HepG2 (cell line): Measurements from ENCODE around the gene MRPL2. TPM values are rescaled to one million over a fixed set of nuclear protein-coding genes. Genes with fewer than 3 reads are reported as not detected.

Source experiments
- ATAC-seq: fragments of 200-7000 bp; cut with Tn5 transposase; 3 replicates; pipeline ENCODE4 v1.9.1; 2020; ENCODE audit warnings: mild to moderate bottlenecking, moderate library complexity
- BruUV-seq: library from RNA; stranded (reverse); fragments of 400-500 nt; replicated peaks from 2 replicates; lab custom pipeline; 2021; lab: Mats Ljungman, UMichigan
- CTCF ChIA-PET: fragments of 300-600 bp; formaldehyde crosslinking; extraction: SDS; loops from one replicate; lab custom pipeline; 2021; ENCODE audit warnings: low total read pairs, inconsistent platforms, low intra/inter-chr PET ratio; lab: Yijun Ruan, JAX
- POLR2A ChIA-PET: fragments of 350-600 bp; sonication (Branson Sonifier 250); formaldehyde crosslinking; loops from one replicate; lab custom pipeline; 2020; ENCODE audit warnings: antibody characterized with exemption, inconsistent platforms; lab: Yijun Ruan, JAX
- DNase-seq: peaks from one replicate; pipeline ENCODE4 v3.0.0-alpha.2; 2015; ENCODE audit warnings: low spot score
- FAIRE-seq: peaks from 3 replicates; lab custom pipeline; 2011; peaks lifted over from hg19 to GRCh38; lab: Jason Lieb, UNC
- H2AFZ ChIP-seq: one replicate; pipeline ENCODE4 v1.6.1; 2011; ENCODE audit warnings: low read length, inconsistent platforms
- H3K27ac ChIP-seq: fragments of 300-600 bp; 3 replicates; pipeline ENCODE4 v1.8.0; 2011; ENCODE audit warnings: mixed run types, mild to moderate bottlenecking, mixed read lengths, low read length, inconsistent platforms; ENCODE audit not compliant: insufficient read depth; ENCODE audit errors: extremely low read length
- H3K27me3 ChIP-seq, 2 experiments: fragments of 200-600 bp in 1 of 2; 2 replicates in 1 of 2; 3 replicates in 1 of 2; pipeline versions ENCODE4 v1.6.0 to v1.8.0; 2011; ENCODE audit warnings: low read length in 2 of 2, mild to moderate bottlenecking in 2 of 2, moderate library complexity in 2 of 2, inconsistent platforms in 1 of 2; ENCODE audit not compliant: insufficient read depth in 2 of 2, control insufficient read depth in 1 of 2
- H3K36me3 ChIP-seq, 2 experiments: fragments of 200-600 bp in 1 of 2; replicated peaks in 1 of 2; 2 replicates in 1 of 2; 3 replicates in 1 of 2; pipeline versions ENCODE4 v1.5.1 to v1.8.0; 2011; ENCODE audit warnings: low read length in 2 of 2, inconsistent platforms in 1 of 2; ENCODE audit not compliant: insufficient read depth in 2 of 2, control insufficient read depth in 1 of 2
- H3K4me1 ChIP-seq: 2 replicates; pipeline ENCODE4 v1.5.1; 2012; ENCODE audit warnings: low read length, inconsistent platforms; ENCODE audit not compliant: insufficient read depth
- H3K4me2 ChIP-seq: 2 replicates; pipeline ENCODE4 v1.6.0; 2011; ENCODE audit warnings: low read depth, low read length, inconsistent platforms
- H3K4me3 ChIP-seq, 3 experiments: fragments of 200-600 bp in 1 of 3; sonication (generic), shearing (Covaris generic) in 1 of 3; replicated peaks in 1 of 3; 2 replicates each; pipeline ENCODE4 v1.5.1; 2011 to 2016; ENCODE audit warnings: low read length in 3 of 3, inconsistent platforms in 2 of 3, low read depth in 2 of 3, mild to moderate bottlenecking in 2 of 3, control low read depth in 1 of 3, mixed read lengths in 1 of 3; ENCODE audit not compliant: insufficient read depth in 1 of 3
- H3K79me2 ChIP-seq: one replicate; pipeline ENCODE4 v1.6.1; 2011; ENCODE audit warnings: low read length, inconsistent platforms; ENCODE audit not compliant: insufficient read depth
- H3K9ac ChIP-seq: 2 replicates; pipeline ENCODE4 v1.6.0; 2011; ENCODE audit warnings: mild to moderate bottlenecking, low read depth, low read length, inconsistent platforms; ENCODE audit not compliant: insufficient read depth
- H3K9me3 ChIP-seq: 2 replicates; pipeline ENCODE4 v1.5.1; 2012; ENCODE audit warnings: mild to moderate bottlenecking, low read length
- H4K20me1 ChIP-seq: 2 replicates; pipeline ENCODE4 v1.6.0; 2011; ENCODE audit warnings: inconsistent platforms, mild to moderate bottlenecking, low read length, moderate library complexity; ENCODE audit not compliant: insufficient read depth
- ASH2L ChIP-seq: fragments of 300-600, 200-600 bp; sonication (generic); IDR thresholded peaks from 2 replicates; pipeline ENCODE4 v1.7.0; 2017; ENCODE audit warnings: low read depth, mild to moderate bottlenecking, moderate library complexity, mixed read lengths, low read length; ENCODE audit not compliant: insufficient read length
- CREB1 ChIP-seq, 2 experiments: fragments of 450-650 bp in 1 of 2; IDR thresholded peaks; 2 replicates each; pipeline ENCODE4 v1.6.1; 2016 to 2017; ENCODE audit warnings: control low read depth in 1 of 2, mild to moderate bottlenecking in 1 of 2, missing compliant biosample characterization in 1 of 2, missing genetic modification characterization in 1 of 2
- KMT2B ChIP-seq: IDR thresholded peaks from 2 replicates; pipeline ENCODE4 v1.6.1; 2016; ENCODE audit warnings: missing genetic modification reagents, missing compliant biosample characterization
- LCORL ChIP-seq, 2 experiments: fragments of 450-650 bp in 1 of 2; sonication (generic) in 1 of 2; formaldehyde crosslinking in 1 of 2; IDR thresholded peaks; 2 replicates each; pipeline versions ENCODE4 v1.5.0 to v1.6.1; 2017 to 2020; ENCODE audit warnings: antibody characterized with exemption in 1 of 2, missing genetic modification reagents in 1 of 2
- MEIS2 ChIP-seq: sonication (generic); formaldehyde crosslinking; IDR thresholded peaks from 2 replicates; pipeline ENCODE4 v1.9.0; 2021; ENCODE audit warnings: mild to moderate bottlenecking, missing genetic modification reagents
- MIXL1 ChIP-seq: IDR thresholded peaks from 2 replicates; pipeline ENCODE4 v1.6.1; 2016
- PCBP1 ChIP-seq: fragments of 200-400 bp; formaldehyde crosslinking; IDR thresholded peaks from 2 replicates; pipeline ENCODE4 v1.6.1; 2017; ENCODE audit warnings: mild to moderate bottlenecking, low read depth, low read length, borderline replicate concordance
- POLR2AphosphoS5 ChIP-seq: IDR thresholded peaks from 2 replicates; pipeline ENCODE4 v1.6.1; 2012; ENCODE audit warnings: low read depth, low read length
- POLR2G ChIP-seq: fragments of 200-400 bp; formaldehyde crosslinking; IDR thresholded peaks from 2 replicates; pipeline ENCODE4 v1.6.1; 2018; ENCODE audit warnings: mild to moderate bottlenecking, low read depth, low read length, moderate library complexity
- SOX13 ChIP-seq, 3 experiments: fragments of 450-650 bp in 1 of 3; sonication (generic) in 1 of 3; formaldehyde crosslinking in 1 of 3; IDR thresholded peaks in 2 of 3; conservative IDR thresholded peaks in 1 of 3; 2 replicates each; pipeline versions ENCODE4 v1.5.0 to v1.6.1; 2016 to 2020; ENCODE audit warnings: antibody characterized with exemption in 1 of 3, mild to moderate bottlenecking in 1 of 3, missing compliant biosample characterization in 1 of 3, missing genetic modification reagents in 1 of 3, moderate library complexity in 1 of 3
- SP4 ChIP-seq: sonication (generic); formaldehyde crosslinking; IDR thresholded peaks from 2 replicates; pipeline ENCODE4 v1.8.1; 2023; ENCODE audit warnings: mild to moderate bottlenecking, missing genetic modification reagents
- TBX2 ChIP-seq: sonication (generic); formaldehyde crosslinking; IDR thresholded peaks from 2 replicates; pipeline ENCODE4 v1.5.0; 2020; ENCODE audit warnings: missing genetic modification reagents, mild to moderate bottlenecking, borderline replicate concordance
- ZNF496 ChIP-seq: sonication (generic); formaldehyde crosslinking; IDR thresholded peaks from 2 replicates; pipeline ENCODE4 v1.8.1; 2023; ENCODE audit warnings: mild to moderate bottlenecking, moderate library complexity, missing genetic modification reagents; ENCODE audit not compliant: insufficient replicate concordance
- ZNF572 ChIP-seq: sonication (generic); formaldehyde crosslinking; IDR thresholded peaks from 2 replicates; pipeline ENCODE4 v1.5.1; 2020; ENCODE audit warnings: mild to moderate bottlenecking, missing genetic modification reagents
- ZSCAN20 ChIP-seq: sonication (generic); formaldehyde crosslinking; IDR thresholded peaks from 2 replicates; pipeline ENCODE4 v1.4.0; 2020; ENCODE audit warnings: missing genetic modification reagents, mild to moderate bottlenecking, borderline replicate concordance
- ZSCAN31 ChIP-seq: sonication (generic); formaldehyde crosslinking; IDR thresholded peaks from 2 replicates; pipeline ENCODE4 v1.5.0; 2020; ENCODE audit warnings: low read depth, mild to moderate bottlenecking, missing genetic modification reagents
- WGBS: methylation state at CpG from one replicate; pipeline ENCODE4 v1.1.6; 2017; ENCODE audit warnings: low lambda C conversion rate; 5-methylcytosine and 5-hydroxymethylcytosine counted together
- in situ Hi-C: cut with HindIII; loops from 2 replicates; pipeline ENCODE4 v1.10.0; 2017; ENCODE audit warnings: low pct_unique_long_range_greater_than_20kb; ENCODE audit not compliant: extremely low pct_ligation_motif_present
- intact Hi-C: fragments of 100-400 bp; cut with micrococcal nuclease; formaldehyde crosslinking; loops from one replicate; pipeline ENCODE4 v1.10.0; 2022; ENCODE audit not compliant: unreplicated experiment
- polyA plus RNA-seq, 8 experiments: library from polyadenylated mRNA; depleted of rRNA in 3 of 8; stranded (reverse) in 7 of 8; unstranded in 1 of 8; fragments of >200 nt; fragmentation: Illumina TruSeq in 4 of 8; extraction: Trizol in 4 of 8; gene quantifications; 2 replicates each; pipeline versions ENCODE4 v1.2.1 to v1.2.3, GENCODE V29; 2011 to 2016; ENCODE audit warnings: low read depth in 4 of 8, missing spikeins in 1 of 8, mixed read lengths in 1 of 8; ENCODE audit not compliant: insufficient read depth in 1 of 8
- total RNA-seq, 5 experiments: library from RNA; depleted of rRNA; stranded (reverse); fragments of >200 nt; fragmentation: Illumina TruSeq; extraction: Trizol; gene quantifications; 2 replicates each; pipeline ENCODE4 v1.2.3, GENCODE V29; 2016; ENCODE audit warnings: low read depth in 1 of 5
- TF ChIP-seq, protein P1 (sequence below): sonication (generic); formaldehyde crosslinking; conservative IDR thresholded peaks from 2 replicates; pipeline ENCODE4 v1.8.0; 2022; ENCODE audit warnings: mild to moderate bottlenecking, moderate library complexity, missing genetic modification reagents
- TF ChIP-seq, protein P2 (sequence below): sonication (generic); formaldehyde crosslinking; IDR thresholded peaks from 2 replicates; pipeline ENCODE4 v1.4.0; 2020; ENCODE audit warnings: missing genetic modification reagents

Gene MRPL2
- total and polyA plus RNA-seq, 2 of the 13 experiments (the other 11 are each of a cell fraction or from before 2014, with no cell fraction given) = 56.8 to 65.6 TPM

DNA sequence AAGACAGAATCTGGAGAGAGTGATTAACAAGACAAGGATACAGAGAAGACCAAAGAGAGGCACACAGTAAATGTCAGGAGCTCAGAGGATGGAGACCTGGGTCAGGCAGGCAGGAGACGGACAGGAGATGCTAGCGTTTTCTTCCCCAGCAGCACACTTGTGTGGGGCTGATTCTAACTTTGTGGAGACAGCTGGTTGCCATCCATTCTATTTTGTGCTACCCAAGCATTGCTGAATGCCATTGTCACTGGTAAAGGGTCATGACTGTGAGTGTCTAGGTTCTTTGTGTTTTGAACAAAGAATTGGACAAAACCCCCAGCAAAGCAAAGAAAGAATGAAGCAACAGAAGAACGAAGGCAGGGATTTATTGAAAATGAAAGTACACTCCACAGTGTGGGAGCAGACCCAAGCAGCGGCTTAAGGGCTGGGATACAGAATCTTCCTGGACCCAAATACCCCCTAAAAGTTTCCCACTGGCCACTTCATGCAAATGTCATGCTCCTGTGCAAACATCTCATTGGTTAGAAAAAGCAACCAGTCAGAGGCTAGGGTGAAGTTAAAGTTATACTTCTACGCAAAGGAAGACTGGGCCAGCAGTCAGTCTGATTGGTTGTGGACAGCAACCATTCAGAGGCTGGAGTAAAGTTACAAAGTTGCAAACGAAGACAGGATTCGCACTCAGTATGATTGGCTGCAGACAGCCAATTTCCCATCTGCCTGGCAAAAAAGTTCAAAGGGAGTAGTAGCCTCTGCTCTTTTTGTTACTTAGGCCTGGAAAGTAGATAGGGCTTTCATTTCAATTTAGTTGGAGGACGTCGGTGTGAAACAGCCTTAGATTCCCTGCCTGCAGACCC lies 34.4 kb upstream of the MRPL2 start:
- Histone ChIP-seq H3K4me3 (peak overlapping the region; percentile 24 to 57 (median 40)), H2AFZ (no peak overlapping the region), H4K20me1 (no peaks in the 10 kb centered on the region), H3K4me2 (peak overlapping the region; percentile 76), H3K9ac (peak overlapping the region; percentile 50), H3K79me2 (peaks cover 84% of the 10 kb centered on the region), H3K36me3 (no peaks in the 10 kb centered on the region), H3K9me3 (no peaks in the 10 kb centered on the region), H3K27me3 (no peaks in the 10 kb centered on the region), H3K27ac (peak overlapping the region; percentile 65), H3K4me1 (peaks cover 93% of the 10 kb centered on the region)
- POLR2A ChIA-PET = interaction anchor here (0.6 to 2.1 kb wide), 3 partner anchors 17 to 57 kb away, joined by 4 to 10 read pairs (median 7); partner anchors contain the start of genes KLC4, MRPL2 and PTK7
- CTCF ChIA-PET = no interaction called here
- peak; percentile 90 for FAIRE-seq
- DNase-seq = peak; percentile 93
- intact Hi-C loops = no loop called here
- BruUV-seq = no TSS peak
- WGBS = 14% methylated on average over 9 of the region's 9 CpGs
- ATAC-seq = peak; percentile 82
- in situ Hi-C loops = no loop called here
- 0 out of 2 replicates have a peak, but pooled peaks have one; percentile 11 for TF ChIP-seq ZSCAN20
- TF ChIP-seq ZSCAN31 = peak; percentile 69; the same call in 1 of the 2 replicates
- peak; percentile 39 for TF ChIP-seq ASH2L
- TF ChIP-seq SP4 (CRISPR knock-in tag) = peak; percentile 64; the same call in 1 of the 2 replicates
- TF ChIP-seq POLR2AphosphoS5 = peak; percentile 84
- no peak for TF ChIP-seq PCBP1
- TF ChIP-seq CREB1 (IDR thresholded peaks at IDR 0.05) = no peak; the same call in 1 of the 2 replicates
- peak; percentile 72 for TF ChIP-seq CREB1 (CRISPR knock-in tag; IDR thresholded peaks at IDR 0.05)
- TF ChIP-seq, protein P1, sequence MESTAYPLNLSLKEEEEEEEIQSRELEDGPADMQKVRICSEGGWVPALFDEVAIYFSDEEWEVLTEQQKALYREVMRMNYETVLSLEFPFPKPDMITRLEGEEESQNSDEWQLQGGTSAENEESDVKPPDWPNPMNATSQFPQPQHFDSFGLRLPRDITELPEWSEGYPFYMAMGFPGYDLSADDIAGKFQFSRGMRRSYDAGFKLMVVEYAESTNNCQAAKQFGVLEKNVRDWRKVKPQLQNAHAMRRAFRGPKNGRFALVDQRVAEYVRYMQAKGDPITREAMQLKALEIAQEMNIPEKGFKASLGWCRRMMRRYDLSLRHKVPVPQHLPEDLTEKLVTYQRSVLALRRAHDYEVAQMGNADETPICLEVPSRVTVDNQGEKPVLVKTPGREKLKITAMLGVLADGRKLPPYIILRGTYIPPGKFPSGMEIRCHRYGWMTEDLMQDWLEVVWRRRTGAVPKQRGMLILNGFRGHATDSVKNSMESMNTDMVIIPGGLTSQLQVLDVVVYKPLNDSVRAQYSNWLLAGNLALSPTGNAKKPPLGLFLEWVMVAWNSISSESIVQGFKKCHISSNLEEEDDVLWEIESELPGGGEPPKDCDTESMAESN (CRISPR knock-in tag) = peak; percentile 18
- TF ChIP-seq SOX13 (IDR thresholded peaks at IDR 0.05) = no peak
- TF ChIP-seq SOX13 (CRISPR knock-in tag; conservative IDR thresholded peaks at IDR 0.05 in 1 of 2, IDR thresholded peaks at IDR 0.05 in 1 of 2) = peak in 1 of 2 experiments; percentile 17; a peak in 1 of 4 replicates
- TF ChIP-seq ZNF572 (CRISPR knock-in tag) = no peak
- TF ChIP-seq, protein P2, sequence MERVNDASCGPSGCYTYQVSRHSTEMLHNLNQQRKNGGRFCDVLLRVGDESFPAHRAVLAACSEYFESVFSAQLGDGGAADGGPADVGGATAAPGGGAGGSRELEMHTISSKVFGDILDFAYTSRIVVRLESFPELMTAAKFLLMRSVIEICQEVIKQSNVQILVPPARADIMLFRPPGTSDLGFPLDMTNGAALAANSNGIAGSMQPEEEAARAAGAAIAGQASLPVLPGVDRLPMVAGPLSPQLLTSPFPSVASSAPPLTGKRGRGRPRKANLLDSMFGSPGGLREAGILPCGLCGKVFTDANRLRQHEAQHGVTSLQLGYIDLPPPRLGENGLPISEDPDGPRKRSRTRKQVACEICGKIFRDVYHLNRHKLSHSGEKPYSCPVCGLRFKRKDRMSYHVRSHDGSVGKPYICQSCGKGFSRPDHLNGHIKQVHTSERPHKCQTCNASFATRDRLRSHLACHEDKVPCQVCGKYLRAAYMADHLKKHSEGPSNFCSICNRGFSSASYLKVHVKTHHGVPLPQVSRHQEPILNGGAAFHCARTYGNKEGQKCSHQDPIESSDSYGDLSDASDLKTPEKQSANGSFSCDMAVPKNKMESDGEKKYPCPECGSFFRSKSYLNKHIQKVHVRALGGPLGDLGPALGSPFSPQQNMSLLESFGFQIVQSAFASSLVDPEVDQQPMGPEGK (CRISPR knock-in tag) = no peak
- no peak; the same call in 1 of the 2 replicates for TF ChIP-seq MIXL1 (CRISPR knock-in tag)
- no peak for TF ChIP-seq ZNF496 (CRISPR knock-in tag)
- TF ChIP-seq MEIS2 (CRISPR knock-in tag) = no peak
- 0 out of 2 replicates have a peak, but pooled peaks have one; percentile 43 for TF ChIP-seq KMT2B (CRISPR knock-in tag)
- peak; percentile 49; the same call in 1 of the 2 replicates for TF ChIP-seq TBX2 (CRISPR knock-in tag)
- peak; percentile 72 for TF ChIP-seq POLR2G
- TF ChIP-seq LCORL (IDR thresholded peaks at IDR 0.05) = no peak
- TF ChIP-seq LCORL (CRISPR knock-in tag; IDR thresholded peaks at IDR 0.05) = peak; percentile 47; the same call in 1 of the 2 replicates
